Endothelial cell of umbilical vein (primary cell): ENCODE measurements around the gene CTDP1. TPM values are rescaled to one million over a fixed set of nuclear protein-coding genes. Genes with fewer than 3 reads are reported as not detected.

ENCODE experiments used
- BruUV-seq: library from RNA; stranded (reverse); fragments of 400-500 nt; replicated peaks from 2 replicates; lab custom pipeline; 2021; lab: Mats Ljungman, UMichigan
- CTCF ChIA-PET: fragments of 300-600, 350-600 bp; sonication (Branson Sonifier 250); formaldehyde crosslinking; loops from one replicate; lab custom pipeline; 2021; ENCODE audit warnings: antibody characterized with exemption, inconsistent platforms; lab: Charles Lee
- POLR2A ChIA-PET: fragments of 300-600, 350-600 bp; sonication (Branson Sonifier 250); formaldehyde crosslinking; loops from one replicate; lab custom pipeline; 2021; ENCODE audit warnings: antibody characterized with exemption, inconsistent platforms; lab: Charles Lee
- DNase-seq: peaks from one replicate; pipeline ENCODE4 v3.0.0-alpha.2; 2011; ENCODE audit warnings: low read depth, low spot score
- FAIRE-seq: peaks from 2 replicates; lab custom pipeline; 2011; peaks lifted over from hg19 to GRCh38; lab: Jason Lieb, UNC
- H2AFZ ChIP-seq: 2 replicates; pipeline ENCODE4 v1.6.0; 2012; ENCODE audit warnings: low read depth, low read length, control low read depth, inconsistent platforms
- H3K27ac ChIP-seq: 2 replicates; pipeline ENCODE4 v1.5.1; 2011; ENCODE audit warnings: low read depth, mild to moderate bottlenecking, control low read depth, low read length, moderate library complexity; ENCODE audit not compliant: insufficient read depth
- H3K27me3 ChIP-seq, 2 experiments: 2 replicates each; pipeline versions ENCODE4 v1.6.0 to v1.6.1; 2011; ENCODE audit warnings: low read length in 2 of 2, mixed read lengths in 1 of 2; ENCODE audit not compliant: control insufficient read depth in 2 of 2, insufficient read depth in 2 of 2
- H3K36me3 ChIP-seq, 2 experiments: 2 replicates in 1 of 2; 3 replicates in 1 of 2; pipeline ENCODE4 v1.5.1; 2011; ENCODE audit warnings: low read length in 2 of 2, mild to moderate bottlenecking in 1 of 2, moderate library complexity in 1 of 2; ENCODE audit not compliant: control insufficient read depth in 2 of 2, insufficient read depth in 2 of 2; ENCODE audit errors: extremely low read depth in 1 of 2
- H3K4me1 ChIP-seq: 3 replicates; pipeline ENCODE4 v1.5.1; 2011; ENCODE audit warnings: mild to moderate bottlenecking, low read length; ENCODE audit not compliant: control insufficient read depth, insufficient read depth; ENCODE audit errors: extremely low read depth
- H3K4me2 ChIP-seq: 2 replicates; pipeline ENCODE4 v1.6.1; 2011; ENCODE audit warnings: low read length, control low read depth, mixed read lengths; ENCODE audit not compliant: insufficient read depth
- H3K4me3 ChIP-seq, 3 experiments: fragments of 200-600 bp in 1 of 3; sonication (generic), shearing (Covaris generic) in 1 of 3; replicated peaks in 1 of 3; 2 replicates each; pipeline ENCODE4 v1.5.1; 2011 to 2016; ENCODE audit warnings: control low read depth in 3 of 3, low read length in 3 of 3, mild to moderate bottlenecking in 2 of 3, inconsistent platforms in 1 of 3, low read depth in 1 of 3, moderate library complexity in 1 of 3; ENCODE audit not compliant: insufficient read depth in 1 of 3
- H3K79me2 ChIP-seq: 2 replicates; pipeline ENCODE4 v1.6.0; 2012; ENCODE audit warnings: low read length, inconsistent platforms; ENCODE audit not compliant: control insufficient read depth, insufficient read depth
- H3K9ac ChIP-seq: replicated peaks from 2 replicates; pipeline ENCODE3; 2011; ENCODE audit warnings: low read length, control low read depth; ENCODE audit not compliant: insufficient read depth; ENCODE audit errors: extremely low read depth
- H3K9me1 ChIP-seq: replicated peaks from 3 replicates; pipeline ENCODE4 v1.6.0; 2011; ENCODE audit warnings: mild to moderate bottlenecking, low read length; ENCODE audit not compliant: control insufficient read depth, insufficient read depth; ENCODE audit errors: extremely low read depth
- H3K9me3 ChIP-seq: replicated peaks from 2 replicates; pipeline ENCODE4 v1.5.1; 2012; ENCODE audit warnings: low read length, inconsistent platforms; ENCODE audit not compliant: control insufficient read depth, insufficient read depth
- H4K20me1 ChIP-seq: replicated peaks from 2 replicates; pipeline ENCODE3; 2011; ENCODE audit warnings: mild to moderate bottlenecking, low read length; ENCODE audit not compliant: control insufficient read depth, insufficient read depth; ENCODE audit errors: extremely low read depth
- EZH2 ChIP-seq: IDR thresholded peaks from 2 replicates; pipeline ENCODE4 v1.6.1; 2012; ENCODE audit warnings: borderline replicate concordance, low read depth, mild to moderate bottlenecking, moderate library complexity, low read length, inconsistent platforms; ENCODE audit not compliant: severe bottlenecking
- FOS ChIP-seq: IDR thresholded peaks from 2 replicates; pipeline ENCODE4 v1.6.1; 2011; ENCODE audit warnings: mild to moderate bottlenecking, low read length, moderate library complexity, borderline replicate concordance; ENCODE audit not compliant: insufficient read depth
- GATA2 ChIP-seq: IDR thresholded peaks from 2 replicates; pipeline ENCODE4 v1.7.0; 2011; ENCODE audit warnings: low read depth, mild to moderate bottlenecking, moderate library complexity, mixed read lengths, low read length; ENCODE audit not compliant: insufficient read length, insufficient read depth
- JUN ChIP-seq: IDR thresholded peaks from 2 replicates; pipeline ENCODE4 v1.6.1; 2011; ENCODE audit warnings: borderline replicate concordance, low read depth; ENCODE audit not compliant: insufficient read length, insufficient read depth
- MAX ChIP-seq: IDR thresholded peaks from 2 replicates; pipeline ENCODE4 v1.6.1; 2011; ENCODE audit not compliant: insufficient read depth, insufficient read length
- MYC ChIP-seq: IDR thresholded peaks from one replicate; pipeline ENCODE4 v1.6.1; 2011; ENCODE audit warnings: mild to moderate bottlenecking, low read depth, low read length
- POLR2A ChIP-seq: IDR thresholded peaks from 2 replicates; pipeline ENCODE4 v1.6.1; 2012; ENCODE audit warnings: low read depth, mild to moderate bottlenecking, control low read depth, low read length
- POLR2AphosphoS5 ChIP-seq: IDR thresholded peaks from 2 replicates; pipeline ENCODE4 v1.6.1; 2012; ENCODE audit warnings: low read depth, mild to moderate bottlenecking, control low read depth, low read length, moderate library complexity; ENCODE audit not compliant: insufficient read depth
- dilution Hi-C: fragments of 300-500 bp; cut with MboI; formaldehyde crosslinking; loops from one replicate; pipeline ENCODE4 v1.15.0; 2019; ENCODE audit warnings: low sequenced_read_pairs; ENCODE audit not compliant: extremely low pct_ligation_motif_present
- intact Hi-C: fragments of 100-400 bp; cut with micrococcal nuclease; formaldehyde crosslinking; loops from one replicate; pipeline ENCODE4 v1.10.0; 2022
- polyA plus RNA-seq, 4 experiments: library from polyadenylated mRNA; depleted of rRNA in 3 of 4; stranded (reverse) in 3 of 4; unstranded in 1 of 4; fragments of >200 nt; gene quantifications; 2 replicates each; pipeline versions ENCODE4 v1.2.1 to v1.2.3, GENCODE V29; 2011 to 2012; ENCODE audit warnings: missing spikeins in 1 of 4
- total RNA-seq: library from RNA; stranded (reverse); gene quantifications from 2 replicates; pipeline ENCODE4 v1.2.3, GENCODE V29; 2021

Gene CTDP1
- total and polyA plus RNA-seq, 2 donors (not counting 3 experiments of a cell fraction or from before 2014, with no cell fraction given), result 15.3 to 27.6 TPM

GRCh38 chr18:79796016-79796415, 116.4 kb downstream of the CTDP1 start:
- ChIA-PET POLR2A (no interaction called here), CTCF (no interaction called here)
- Histone ChIP-seq H3K9me3 (no peaks in the 10 kb centered on the region), H4K20me1 (no peaks in the 10 kb centered on the region), H3K27me3 (peaks cover 29% of the 10 kb centered on the region in 2 experiments), H3K4me3 (no peak overlapping the region), H3K9ac (no peak overlapping the region), H3K79me2 (no peaks in the 10 kb centered on the region), H2AFZ (no peak overlapping the region), H3K27ac (no peak overlapping the region), H3K4me1 (peaks cover 2% of the 10 kb centered on the region), H3K4me2 (no peak overlapping the region), H3K36me3 (no peaks in the 10 kb centered on the region), H3K9me1 (no peaks in the 10 kb centered on the region)
- intact Hi-C loops (loop anchor here (10.0 kb wide), 1 partner anchor 159 kb away; the partner anchor contains the start of gene SLC66A2), dilution Hi-C loops (no loop called here)
- peak; percentile 5 for DNase-seq
- no peak for FAIRE-seq
- no peak for TF ChIP-seq POLR2AphosphoS5
- TF ChIP-seq JUN, result no peak
- TF ChIP-seq MAX, result no peak
- TF ChIP-seq GATA2, result no peak
- TF ChIP-seq EZH2, result no peak
- no peak for TF ChIP-seq POLR2A
- TF ChIP-seq MYC, result no peak
- TF ChIP-seq FOS, result no peak
- BruUV-seq, result no TSS peak
